Neural crest cell (in vitro differentiated cells): Measurements from ENCODE around the gene CLEC3A. TPM values are rescaled to one million over a fixed set of nuclear protein-coding genes. Genes with fewer than 3 reads are reported as not detected.
"Not testable (repeated sequence)": the region's sequence is repeated elsewhere in the genome, so short reads cannot be mapped to it uniquely, and the experiment has no call there.

ENCODE experiments used
- DNase-seq: peaks from one replicate; pipeline ENCODE4 v3.0.0; 2021; ENCODE audit warnings: low read depth, mixed read lengths, low spot score
- H3K27ac Mint-ChIP-seq: one replicate; pipeline ENCODE4 v1.8.0; 2021; ENCODE audit warnings: mild to moderate bottlenecking, mixed read lengths; ENCODE audit not compliant: unreplicated experiment
- H3K27me3 Mint-ChIP-seq: 2 replicates; pipeline ENCODE4 v1.8.0; 2021; ENCODE audit warnings: low read depth, mild to moderate bottlenecking, mixed read lengths
- H3K36me3 Mint-ChIP-seq: 2 replicates; pipeline ENCODE4 v1.8.0; 2021; ENCODE audit warnings: low read depth, mild to moderate bottlenecking, mixed read lengths
- H3K4me1 Mint-ChIP-seq: 2 replicates; pipeline ENCODE4 v1.8.0; 2021; ENCODE audit warnings: mixed read lengths
- H3K4me3 Mint-ChIP-seq: one replicate; pipeline ENCODE4 v1.8.0; 2021; ENCODE audit warnings: mild to moderate bottlenecking, mixed read lengths
- H3K9me3 Mint-ChIP-seq: 2 replicates; pipeline ENCODE4 v1.8.0; 2021; ENCODE audit warnings: mixed read lengths
- CTCF ChIP-seq: fragments of 200-600 bp; sonication (generic); conservative IDR thresholded peaks from 2 replicates; pipeline ENCODE4 v1.5.0; 2021; ENCODE audit warnings: antibody characterized with exemption, mild to moderate bottlenecking
- total RNA-seq: library from RNA; stranded (reverse); gene quantifications from 2 replicates; pipeline ENCODE4 v1.2.1, GENCODE V29; 2021

The CLEC3A gene
- total RNA-seq, 1 donor from 2014 or later, result not detected

- H3K27ac Mint-ChIP-seq, result no peak overlapping the region
- no peaks in the 10 kb centered on the region for H3K36me3 Mint-ChIP-seq
- no peak for TF ChIP-seq CTCF
- peaks cover 4% of the 10 kb centered on the region for H3K27me3 Mint-ChIP-seq
- H3K4me3 Mint-ChIP-seq, result no peak overlapping the region
- H3K4me1 Mint-ChIP-seq, result peaks cover 5% of the 10 kb centered on the region
- H3K9me3 Mint-ChIP-seq, result peaks cover 3% of the 10 kb centered on the region
- no peak for DNase-seq
Measured at GRCh38 chr16:77986011-77986740, 36.2 kb upstream of the CLEC3A start.

GRCh38 chr16:77987810-77988209 is 34.5 kb upstream of the CLEC3A start:
- Mint-ChIP-seq H3K27me3 (peaks cover 7% of the 10 kb centered on the region), H3K27ac (no peak overlapping the region), H3K36me3 (peaks cover 3% of the 10 kb centered on the region), H3K4me1 (peaks cover 19% of the 10 kb centered on the region), H3K4me3 (no peak overlapping the region), H3K9me3 (peaks cover 6% of the 10 kb centered on the region)
- no peak for TF ChIP-seq CTCF
- DNase-seq, result no peak

- Mint-ChIP-seq H3K4me1 (peaks cover 19% of the 10 kb centered on the region), H3K36me3 (peaks cover 3% of the 10 kb centered on the region), H3K27ac (no peak overlapping the region), H3K27me3 (peaks cover 7% of the 10 kb centered on the region), H3K9me3 (peaks cover 6% of the 10 kb centered on the region), H3K4me3 (no peak overlapping the region)
- DNase-seq, result no peak
- no peak for TF ChIP-seq CTCF
Measured at GRCh38 chr16:77989846-77990245, 32.5 kb upstream of the CLEC3A start.

DNA sequence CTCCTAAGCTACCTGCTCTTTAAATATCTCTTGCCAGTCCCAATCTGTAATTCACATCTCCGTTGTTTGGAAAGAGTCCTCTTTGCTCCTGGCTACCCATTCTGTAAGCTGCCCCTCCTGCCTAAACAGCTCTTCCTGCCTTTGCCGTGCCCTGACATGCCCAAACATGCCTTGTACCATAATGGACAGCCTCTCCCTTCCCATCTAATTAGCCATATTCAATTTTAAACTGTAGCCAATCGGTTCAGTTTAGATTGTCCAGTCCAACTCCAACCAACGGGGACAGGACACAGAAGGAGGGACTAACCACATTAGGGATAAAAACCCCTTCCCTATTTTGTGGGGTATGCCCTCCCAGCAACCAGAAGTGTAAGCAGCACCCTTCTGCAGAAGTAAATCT is 30.6 kb upstream of the CLEC3A start:
- no peak for DNase-seq
- peaks cover 3% of the 10 kb centered on the region for H3K36me3 Mint-ChIP-seq
- peaks cover 6% of the 10 kb centered on the region for H3K9me3 Mint-ChIP-seq
- H3K4me3 Mint-ChIP-seq, result no peak overlapping the region
- peaks cover 7% of the 10 kb centered on the region for H3K27me3 Mint-ChIP-seq
- peaks cover 19% of the 10 kb centered on the region for H3K4me1 Mint-ChIP-seq
- TF ChIP-seq CTCF, result no peak
- peak overlapping the region; percentile 90 for H3K27ac Mint-ChIP-seq

- H3K27ac Mint-ChIP-seq, H3K27me3 Mint-ChIP-seq, DNase-seq, H3K9me3 Mint-ChIP-seq, H3K36me3 Mint-ChIP-seq, H3K4me3 Mint-ChIP-seq: not testable (repeated sequence)
- peaks cover 19% of the 10 kb centered on the region for H3K4me1 Mint-ChIP-seq
Measured at GRCh38 chr16:77992381-77992780, 30.0 kb upstream of the CLEC3A start.

GRCh38 chr16:77993111-77993985 is 29.0 kb upstream of the CLEC3A start:
- Mint-ChIP-seq H3K27me3 (peaks cover 7% of the 10 kb centered on the region), H3K9me3 (peaks cover 9% of the 10 kb centered on the region), H3K27ac (no peak overlapping the region), H3K4me3 (no peak overlapping the region), H3K4me1 (peaks cover 19% of the 10 kb centered on the region), H3K36me3 (peaks cover 3% of the 10 kb centered on the region)
- DNase-seq, result no peak
- no peak for TF ChIP-seq CTCF
